PC-9 (cell line): Measurements from ENCODE around the gene RTL9. TPM values are rescaled to one million over a fixed set of nuclear protein-coding genes. Genes with fewer than 3 reads are reported as not detected.

Experiments used
- BruUV-seq: library from RNA; stranded (reverse); fragments of 400-500 nt; replicated peaks from 2 replicates; lab custom pipeline; 2021; lab: Mats Ljungman, UMichigan
- CTCF ChIA-PET: fragments of 300-600 bp; sonication (Branson Sonifier 250); formaldehyde crosslinking; loops from one replicate; lab custom pipeline; 2022; ENCODE audit warnings: antibody characterized with exemption; lab: Charles Lee
- POLR2A ChIA-PET: fragments of 300-600 bp; sonication (Branson Sonifier 250); formaldehyde crosslinking; loops from one replicate; lab custom pipeline; 2022; ENCODE audit warnings: antibody characterized with exemption; ENCODE audit not compliant: unreplicated experiment; lab: Charles Lee
- DNase-seq, 2 experiments: peaks; one replicate each; pipeline versions ENCODE4 v3.0.0 to v3.0.0-alpha.2; 2015 to 2022; ENCODE audit warnings: mixed read lengths in 1 of 2
- H2AFZ ChIP-seq: fragments of 200-600 bp; sonication (generic); 2 replicates; pipeline ENCODE4 v1.8.1; 2017; ENCODE audit warnings: antibody characterized with exemption
- H3F3A ChIP-seq: fragments of 200-600 bp; sonication (generic); 2 replicates; pipeline ENCODE4 v1.8.1; 2017; ENCODE audit warnings: antibody characterized with exemption, mild to moderate bottlenecking, low read depth; ENCODE audit not compliant: insufficient read depth
- H3K27ac ChIP-seq: fragments of 200-600 bp; sonication (generic); 2 replicates; pipeline ENCODE4 v1.6.1; 2016; ENCODE audit warnings: mixed run types
- H3K27me3 ChIP-seq: fragments of 200-600 bp; sonication (generic); 2 replicates; pipeline ENCODE4 v1.6.1; 2016; ENCODE audit warnings: low read depth, mixed run types; ENCODE audit not compliant: insufficient read depth
- H3K36me3 ChIP-seq: fragments of 200-600 bp; sonication (generic); 2 replicates; pipeline ENCODE4 v1.6.1; 2016; ENCODE audit warnings: low read depth, mixed run types
- H3K4me1 ChIP-seq: fragments of 200-600 bp; sonication (generic); replicated peaks from 2 replicates; pipeline ENCODE4 v1.6.1; 2016; ENCODE audit warnings: mixed run types; ENCODE audit not compliant: insufficient read depth
- H3K4me2 ChIP-seq: fragments of 200-600 bp; sonication (generic); 2 replicates; pipeline ENCODE4 v1.6.1; 2017; ENCODE audit warnings: mixed run types
- H3K4me3 ChIP-seq: fragments of 200-600 bp; sonication (generic); 2 replicates; pipeline ENCODE4 v1.6.1; 2016; ENCODE audit warnings: mixed run types
- H3K79me2 ChIP-seq: fragments of 200-600 bp; sonication (generic); 2 replicates; pipeline ENCODE4 v1.6.1; 2017; ENCODE audit warnings: low read depth, mixed run types
- H3K9me2 ChIP-seq: fragments of 200-600 bp; sonication (generic); 2 replicates; pipeline ENCODE4 v1.8.1; 2017; ENCODE audit warnings: mild to moderate bottlenecking; ENCODE audit not compliant: insufficient read depth
- H3K9me3 ChIP-seq: fragments of 200-600 bp; sonication (generic); 2 replicates; pipeline ENCODE4 v1.8.1; 2016; ENCODE audit warnings: low read depth; ENCODE audit not compliant: insufficient read depth
- H4K20me1 ChIP-seq: fragments of 200-600 bp; sonication (generic); 2 replicates; pipeline ENCODE4 v1.8.1; 2017; ENCODE audit not compliant: insufficient read depth
- CTCF ChIP-seq: fragments of 200-600 bp; sonication (generic); conservative IDR thresholded peaks from 2 replicates; pipeline ENCODE4 v1.6.1; 2017; ENCODE audit warnings: mixed run types, antibody characterized with exemption, mild to moderate bottlenecking, moderate library complexity
- EZH2 ChIP-seq: fragments of 200-600 bp; sonication (generic); IDR thresholded peaks from 2 replicates; pipeline ENCODE4 v1.8.0; 2017; ENCODE audit warnings: antibody characterized with exemption, low read depth
- intact Hi-C: fragments of 100-400 bp; cut with micrococcal nuclease; formaldehyde crosslinking; loops from one replicate; pipeline ENCODE4 v1.10.0; 2022; ENCODE audit not compliant: unreplicated experiment
- total RNA-seq: library from RNA; stranded (reverse); gene quantifications from 2 replicates; pipeline ENCODE4 v1.2.3, GENCODE V29; 2021

Gene RTL9
- total RNA-seq, 1 experiment from 2014 or later, result 0.79 TPM

DNA sequence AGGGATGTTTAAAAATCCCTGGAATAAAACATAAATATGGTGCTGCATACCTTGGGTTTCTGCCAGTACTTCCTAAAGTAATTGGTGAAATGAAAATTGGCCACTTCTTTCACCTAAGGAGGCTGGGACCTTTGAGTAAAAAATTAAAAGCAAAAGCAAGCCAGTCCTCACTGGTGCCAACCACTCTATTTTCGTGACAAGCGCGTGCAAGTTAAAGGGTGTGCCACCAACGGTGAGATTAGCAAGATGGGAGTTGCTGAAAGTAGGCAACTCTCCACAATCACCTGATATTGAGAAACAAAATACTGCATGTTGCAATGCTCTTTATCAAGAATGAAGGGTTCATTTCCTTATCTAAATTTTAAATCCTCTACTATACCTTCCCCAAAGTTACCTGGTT, 19.7 kb upstream of the RTL9 start:
- DNase-seq, result no peak
- no peaks in the 10 kb centered on the region for H3K27me3 ChIP-seq
- intact Hi-C loops, result no loop called here
- peaks cover 18% of the 10 kb centered on the region for H3K4me1 ChIP-seq
- H3K79me2 ChIP-seq, result no peaks in the 10 kb centered on the region
- no peaks in the 10 kb centered on the region for H4K20me1 ChIP-seq
- no peaks in the 10 kb centered on the region for H3K9me2 ChIP-seq
- no peak overlapping the region for H3K4me2 ChIP-seq
- H3K27ac ChIP-seq, result no peak overlapping the region
- H3K4me3 ChIP-seq, result no peak overlapping the region
- ChIA-PET POLR2A (no interaction called here), CTCF (no interaction called here)
- 0 out of 2 replicates have a peak, but pooled peaks cover 3% of the 10 kb centered on the region for H3K9me3 ChIP-seq
- TF ChIP-seq EZH2 (no peak), CTCF (no peak)
- no peak overlapping the region for H2AFZ ChIP-seq
- H3K36me3 ChIP-seq, result no peaks in the 10 kb centered on the region
- no TSS peak for BruUV-seq
- no peaks in the 10 kb centered on the region for H3F3A ChIP-seq

GRCh38 chrX:110341189-110342035, 17.2 kb upstream of the RTL9 start:
- H3F3A ChIP-seq, result no peaks in the 10 kb centered on the region
- intact Hi-C loops, result no loop called here
- peaks cover 18% of the 10 kb centered on the region for H3K4me1 ChIP-seq
- peak in 1 of 2 experiments; percentile 66 for DNase-seq
- no peaks in the 10 kb centered on the region for H3K36me3 ChIP-seq
- CTCF ChIA-PET, result no interaction called here
- no peaks in the 10 kb centered on the region for H3K79me2 ChIP-seq
- H2AFZ ChIP-seq, result peak overlapping the region; percentile 72
- H4K20me1 ChIP-seq, result no peaks in the 10 kb centered on the region
- H3K27me3 ChIP-seq, result no peaks in the 10 kb centered on the region
- H3K9me3 ChIP-seq, result 0 out of 2 replicates have a peak, but pooled peaks cover 3% of the 10 kb centered on the region
- peak overlapping the region; percentile 13; the same call in 1 of the 2 replicates for H3K4me3 ChIP-seq
- H3K27ac ChIP-seq, result peak overlapping the region; percentile 76
- H3K9me2 ChIP-seq, result no peaks in the 10 kb centered on the region
- peak overlapping the region; percentile 63 for H3K4me2 ChIP-seq
- BruUV-seq, result no TSS peak
- POLR2A ChIA-PET, result no interaction called here
- no peak for TF ChIP-seq EZH2
- TF ChIP-seq CTCF, result no peak

- POLR2A ChIA-PET, result interaction anchor here (0.6 kb wide), 1 partner anchor 917 kb away, joined by 3 read pairs; no protein-coding TSS in a partner anchor
- TF ChIP-seq EZH2, result no peak
- no peak for TF ChIP-seq CTCF
- no peak overlapping the region for H3K27ac ChIP-seq
Observed at GRCh38 chrX:110346681-110347080, 12.0 kb upstream of the RTL9 start.

More at GRCh38 chrX:110346681-110347080, 12.0 kb upstream of the RTL9 start:
- no peaks in the 10 kb centered on the region for H4K20me1 ChIP-seq
- H3K79me2 ChIP-seq, result no peaks in the 10 kb centered on the region
- no peaks in the 10 kb centered on the region for H3K9me2 ChIP-seq
- no peaks in the 10 kb centered on the region for H3K27me3 ChIP-seq
- BruUV-seq, result no TSS peak
- no peak overlapping the region for H3K4me3 ChIP-seq
- intact Hi-C loops, result loop anchor here (1.0 kb wide), 1 partner anchor 62 kb away; no protein-coding TSS in a partner anchor
- no peaks in the 10 kb centered on the region for H3F3A ChIP-seq
- peak in 1 of 2 experiments; percentile 14 for DNase-seq
- H3K9me3 ChIP-seq, result no peaks in the 10 kb centered on the region
- H3K36me3 ChIP-seq, result no peaks in the 10 kb centered on the region
- H3K4me1 ChIP-seq, result peaks cover 2% of the 10 kb centered on the region
- H2AFZ ChIP-seq, result no peak overlapping the region
- CTCF ChIA-PET, result no interaction called here
- H3K4me2 ChIP-seq, result no peak overlapping the region
